Activated naive CD4-positive, alpha-beta T cell treated with anti-CD3 and anti-CD28 coated beads, Interleukin-2, amount 50 U/mL, for 72 hours (primary cell): ENCODE results near the gene ZFC3H1. TPM values are rescaled to one million over a fixed set of nuclear protein-coding genes. Genes with fewer than 3 reads are reported as not detected.
A peak's percentile ranks its signal among the peaks of the same experiment; 100 is the strongest.
"Not testable (repeated sequence)": the region's sequence is repeated elsewhere in the genome, so short reads cannot be mapped to it uniquely, and the experiment has no call there.

Experiments
- ATAC-seq, 2 donors: fragments of 150-1000 bp; cut with Tn5 transposase; 2 replicates each; pipeline ENCODE4 v1.10.0; 2021; ENCODE audit warnings: mild to moderate bottlenecking in 2 of 2, moderate library complexity in 2 of 2
- DNase-seq, 2 donors: peaks; one replicate each; pipeline ENCODE4 v3.0.0; 2021 to 2022; ENCODE audit warnings: low spot score in 2 of 2
- H3K27ac Mint-ChIP-seq, 2 donors: one replicate each; pipeline ENCODE4 v1.8.0; 2022; ENCODE audit warnings: mild to moderate bottlenecking in 2 of 2, mixed read lengths in 2 of 2
- H3K36me3 Mint-ChIP-seq, 2 donors: one replicate each; pipeline ENCODE4 v1.8.0; 2022; ENCODE audit warnings: mixed read lengths in 2 of 2
- H3K9me3 Mint-ChIP-seq, 2 donors: one replicate each; pipeline ENCODE4 v1.8.0; 2022; ENCODE audit warnings: mixed read lengths in 2 of 2
- total RNA-seq, 2 donors: library from RNA; stranded (reverse); gene quantifications; one replicate each; pipeline ENCODE4 v1.2.3, GENCODE V29; 2022

ZFC3H1 gene, protein sequence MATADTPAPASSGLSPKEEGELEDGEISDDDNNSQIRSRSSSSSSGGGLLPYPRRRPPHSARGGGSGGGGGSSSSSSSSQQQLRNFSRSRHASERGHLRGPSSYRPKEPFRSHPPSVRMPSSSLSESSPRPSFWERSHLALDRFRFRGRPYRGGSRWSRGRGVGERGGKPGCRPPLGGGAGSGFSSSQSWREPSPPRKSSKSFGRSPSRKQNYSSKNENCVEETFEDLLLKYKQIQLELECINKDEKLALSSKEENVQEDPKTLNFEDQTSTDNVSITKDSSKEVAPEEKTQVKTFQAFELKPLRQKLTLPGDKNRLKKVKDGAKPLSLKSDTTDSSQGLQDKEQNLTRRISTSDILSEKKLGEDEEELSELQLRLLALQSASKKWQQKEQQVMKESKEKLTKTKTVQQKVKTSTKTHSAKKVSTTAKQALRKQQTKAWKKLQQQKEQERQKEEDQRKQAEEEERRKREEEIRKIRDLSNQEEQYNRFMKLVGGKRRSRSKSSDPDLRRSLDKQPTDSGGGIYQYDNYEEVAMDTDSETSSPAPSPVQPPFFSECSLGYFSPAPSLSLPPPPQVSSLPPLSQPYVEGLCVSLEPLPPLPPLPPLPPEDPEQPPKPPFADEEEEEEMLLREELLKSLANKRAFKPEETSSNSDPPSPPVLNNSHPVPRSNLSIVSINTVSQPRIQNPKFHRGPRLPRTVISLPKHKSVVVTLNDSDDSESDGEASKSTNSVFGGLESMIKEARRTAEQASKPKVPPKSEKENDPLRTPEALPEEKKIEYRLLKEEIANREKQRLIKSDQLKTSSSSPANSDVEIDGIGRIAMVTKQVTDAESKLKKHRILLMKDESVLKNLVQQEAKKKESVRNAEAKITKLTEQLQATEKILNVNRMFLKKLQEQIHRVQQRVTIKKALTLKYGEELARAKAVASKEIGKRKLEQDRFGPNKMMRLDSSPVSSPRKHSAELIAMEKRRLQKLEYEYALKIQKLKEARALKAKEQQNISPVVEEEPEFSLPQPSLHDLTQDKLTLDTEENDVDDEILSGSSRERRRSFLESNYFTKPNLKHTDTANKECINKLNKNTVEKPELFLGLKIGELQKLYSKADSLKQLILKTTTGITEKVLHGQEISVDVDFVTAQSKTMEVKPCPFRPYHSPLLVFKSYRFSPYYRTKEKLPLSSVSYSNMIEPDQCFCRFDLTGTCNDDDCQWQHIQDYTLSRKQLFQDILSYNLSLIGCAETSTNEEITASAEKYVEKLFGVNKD (N-terminal part only)
- 10 to 100 TPM; 71.3 to 88.8 TPM for total RNA-seq

DNA sequence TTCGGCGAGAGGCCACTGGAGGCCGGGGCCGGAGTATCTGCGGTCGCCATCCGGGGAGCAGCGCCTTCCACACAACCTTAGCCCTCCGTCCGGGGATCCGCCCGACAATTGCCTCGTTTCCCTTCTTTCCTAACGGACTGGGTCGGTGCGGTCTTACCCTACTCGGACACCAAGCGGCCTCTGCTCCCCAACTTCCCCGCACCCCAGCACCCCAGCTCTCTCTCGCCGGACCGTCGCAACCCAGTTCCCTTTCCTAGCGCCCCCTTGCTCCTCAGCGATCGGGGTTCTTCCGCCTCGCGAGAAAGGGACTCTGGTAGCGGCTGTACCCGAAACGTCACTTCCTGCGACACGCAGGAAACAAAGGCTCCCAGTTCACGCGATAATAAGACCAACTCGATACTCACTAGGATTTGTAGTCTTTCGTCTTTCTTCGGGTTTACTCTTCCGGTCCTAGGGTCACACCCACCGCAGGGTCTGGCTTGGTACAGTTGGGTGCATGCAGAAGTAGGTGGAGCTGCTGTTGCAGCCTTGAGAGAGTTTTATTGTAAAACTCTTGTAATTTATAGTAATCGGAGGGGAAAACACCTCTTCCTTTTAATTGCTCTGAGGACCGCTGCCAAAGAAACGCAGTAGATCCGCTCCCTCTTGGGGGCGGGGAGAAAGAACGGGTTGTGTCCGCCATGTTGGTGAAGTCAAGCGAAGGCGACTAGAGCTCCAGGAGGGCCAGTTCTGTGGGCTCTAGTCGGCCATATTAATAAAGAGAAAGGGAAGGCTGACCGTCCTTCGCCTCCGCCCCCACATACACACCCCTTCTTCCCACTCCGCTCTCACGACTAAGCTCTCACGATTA is at the start of gene ZFC3H1, which contains the start of gene THAP2:
Gene ZFC3H1, minus strand, starts transcription at position 288 of the 850 bp plus-strand sequence. Its CDS starts 238 bp downstream, at position 50.
Gene THAP2, plus strand, starts transcription at position 741 of the 850 bp plus-strand sequence. CDS start 209 bp downstream, outside the sequence.
- H3K27ac Mint-ChIP-seq = peak within 1 kb of the TSS; percentile 99 to 100
- peak; percentile 85 to 91 for DNase-seq
- H3K36me3 Mint-ChIP-seq = peaks cover 53 to 55% of the 10 kb centered on the region in 2 donors
- H3K9me3 Mint-ChIP-seq = peaks cover 6% of the 10 kb centered on the region in 2 donors
- peak; percentile 82 to 91 for ATAC-seq

DNA sequence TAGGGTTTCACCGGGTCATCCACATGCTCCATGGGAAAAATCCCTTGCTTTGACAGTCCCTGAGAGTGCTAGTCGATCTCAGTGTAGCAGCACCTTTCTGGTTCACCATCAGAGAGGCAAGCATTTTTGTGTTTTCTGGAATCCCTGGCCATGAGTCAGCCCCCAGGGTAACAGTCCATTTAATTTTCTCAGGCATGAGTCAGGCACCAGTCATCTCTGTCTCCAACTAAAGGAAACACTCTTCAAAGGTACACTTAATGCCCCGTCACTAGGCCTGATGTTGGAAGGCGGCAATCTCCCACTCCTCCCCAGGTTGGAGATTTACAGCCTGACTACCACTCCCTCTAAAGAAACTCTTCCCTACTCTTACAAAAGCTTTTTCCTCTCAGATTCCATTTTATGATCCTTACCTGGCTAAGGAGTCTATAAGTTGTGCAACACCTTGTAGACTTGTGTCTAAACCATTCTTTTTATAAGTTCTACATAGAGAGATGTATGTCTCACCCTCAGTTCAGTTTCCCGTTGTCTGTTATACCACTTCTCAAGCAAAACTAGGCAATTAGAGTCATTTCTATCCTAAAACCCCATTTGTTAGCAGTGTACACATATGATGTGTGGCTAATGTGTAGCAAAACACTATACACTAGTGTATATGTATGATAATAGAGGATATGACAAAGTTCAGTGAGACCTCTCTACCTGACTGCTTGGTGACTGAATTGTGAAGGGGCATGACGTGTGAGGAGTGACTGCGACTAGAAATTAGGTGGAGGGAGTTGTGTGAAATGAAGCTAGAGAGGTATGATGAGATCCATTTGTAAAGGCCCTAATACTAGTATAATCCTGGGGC is 46.9 kb upstream of the ZFC3H1 start:
- DNase-seq (no peak), ATAC-seq (peak; percentile 77 to 89)
- Mint-ChIP-seq H3K27ac (no peak overlapping the region), H3K36me3 (peaks cover 0 to 30% of the 10 kb centered on the region in 2 donors), H3K9me3 (peaks cover 25 to 28% of the 10 kb centered on the region in 2 donors)

DNA sequence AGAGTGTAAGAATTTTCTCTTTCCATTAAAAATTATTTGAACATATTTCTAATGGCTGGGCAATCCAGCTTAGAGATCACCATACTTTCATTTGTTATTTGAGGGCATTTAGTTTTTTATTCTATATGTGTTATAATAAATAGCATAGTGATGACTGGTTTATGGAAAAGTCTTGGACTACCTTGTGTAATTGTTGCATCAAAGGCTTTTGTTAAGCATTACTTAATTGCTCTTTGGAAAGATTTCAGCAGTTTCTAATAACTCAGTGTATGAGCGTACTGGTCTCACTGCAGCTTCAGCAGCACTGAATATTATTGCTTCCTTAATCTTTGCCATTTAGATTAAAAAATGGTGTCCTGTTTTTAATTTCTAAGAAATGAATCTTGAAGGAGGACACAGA is 45.0 kb upstream of the ZFC3H1 start:
- DNase-seq (no peak), ATAC-seq (no peak)
- H3K36me3 Mint-ChIP-seq = peaks cover 0 to 21% of the 10 kb centered on the region in 2 donors
- H3K9me3 Mint-ChIP-seq = peaks cover 21 to 23% of the 10 kb centered on the region in 2 donors
- H3K27ac Mint-ChIP-seq = no peak overlapping the region

DNA sequence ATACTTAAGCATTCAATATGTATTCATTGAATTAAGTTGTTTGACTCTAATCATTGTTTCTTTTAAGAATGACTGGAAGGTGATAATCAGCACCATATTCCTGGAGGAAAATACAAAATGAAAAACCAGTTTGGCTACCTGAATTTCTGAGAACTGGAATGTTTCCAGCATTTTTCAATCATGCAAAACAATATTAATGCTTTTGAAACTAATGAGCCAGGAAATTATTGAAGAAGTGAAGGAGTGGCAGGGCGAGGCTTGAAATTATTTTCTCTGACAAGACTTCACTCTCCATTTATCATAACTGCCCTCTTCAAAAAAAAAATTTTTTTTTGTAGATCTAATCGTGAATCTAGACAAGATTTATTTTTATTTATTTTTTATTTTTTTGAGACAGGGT is 41.3 kb upstream of the ZFC3H1 start:
- Mint-ChIP-seq H3K9me3 (no peaks in the 10 kb centered on the region), H3K36me3 (peaks cover 0 to 3% of the 10 kb centered on the region in 2 donors), H3K27ac (no peak overlapping the region)
- ATAC-seq = no peak
- no peak for DNase-seq

DNA sequence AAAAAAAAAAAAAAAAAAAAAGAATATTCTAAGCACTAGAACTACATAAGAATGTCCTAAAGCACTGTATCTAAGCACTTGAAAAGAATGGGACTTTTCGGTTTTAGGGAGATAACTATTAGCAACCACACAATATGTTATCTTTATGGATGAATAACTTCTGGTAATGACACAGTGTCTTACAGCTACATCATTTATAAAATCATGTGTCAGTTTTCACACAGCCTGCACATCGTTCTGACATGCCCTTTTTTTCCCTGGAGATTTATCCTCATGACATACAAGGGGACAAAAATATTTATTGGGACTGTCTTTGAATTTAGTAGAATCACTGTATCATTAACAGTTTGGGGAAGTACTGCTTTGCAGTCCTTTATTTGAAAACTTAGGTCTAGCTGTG is 39.6 kb upstream of the ZFC3H1 start:
- no peak overlapping the region for H3K27ac Mint-ChIP-seq
- no peak for DNase-seq
- ATAC-seq = no peak
- H3K36me3 Mint-ChIP-seq = peaks cover 0 to 5% of the 10 kb centered on the region in 2 donors
- H3K9me3 Mint-ChIP-seq = no peaks in the 10 kb centered on the region

DNA sequence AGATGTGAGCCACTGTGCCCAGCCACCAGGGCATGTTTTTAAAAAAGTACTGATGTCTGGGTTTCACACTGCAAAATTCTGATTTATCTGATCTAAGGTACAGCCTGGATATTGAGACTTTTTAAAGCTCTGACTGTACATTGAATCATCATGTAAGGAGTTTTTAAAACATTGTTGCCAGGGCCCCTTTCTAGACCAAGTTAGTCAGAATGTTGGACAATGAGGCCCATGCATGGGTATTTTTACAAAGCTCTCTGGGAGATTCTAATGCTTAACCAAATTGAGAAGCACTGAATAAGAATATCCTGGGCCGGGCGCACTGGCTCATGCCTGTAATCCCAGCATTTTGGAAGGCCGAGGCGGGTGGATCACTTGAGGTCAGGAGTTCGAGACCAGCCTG is 38.9 kb upstream of the ZFC3H1 start:
- H3K9me3 Mint-ChIP-seq = no peaks in the 10 kb centered on the region
- H3K36me3 Mint-ChIP-seq = peaks cover 0 to 5% of the 10 kb centered on the region in 2 donors
- H3K27ac Mint-ChIP-seq = no peak overlapping the region
- no peak for ATAC-seq
- DNase-seq = no peak

DNA sequence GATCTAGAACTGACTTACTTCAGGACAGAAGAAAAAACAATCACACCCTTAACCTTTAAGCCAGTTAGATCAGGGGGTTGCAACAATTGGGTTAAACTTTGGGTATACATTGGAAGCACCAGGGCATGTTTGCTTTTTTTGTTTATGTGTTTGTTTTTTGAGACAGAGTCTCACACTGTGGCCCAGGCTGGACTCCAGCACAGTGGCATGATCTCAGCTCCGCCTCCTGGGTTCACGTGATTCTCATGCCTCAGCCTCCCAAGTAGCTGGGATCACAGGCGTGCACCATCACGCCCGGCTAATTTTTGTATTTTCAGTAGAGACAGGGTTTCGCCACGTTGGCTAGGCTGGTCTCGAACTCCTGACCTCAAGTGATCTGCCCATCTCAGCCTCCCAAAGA is 38.5 kb upstream of the ZFC3H1 start:
- DNase-seq, H3K9me3 Mint-ChIP-seq, ATAC-seq, H3K36me3 Mint-ChIP-seq: not testable (repeated sequence)
- H3K27ac Mint-ChIP-seq = peak overlapping the region in 1 of 2 donors; percentile 19

DNA sequence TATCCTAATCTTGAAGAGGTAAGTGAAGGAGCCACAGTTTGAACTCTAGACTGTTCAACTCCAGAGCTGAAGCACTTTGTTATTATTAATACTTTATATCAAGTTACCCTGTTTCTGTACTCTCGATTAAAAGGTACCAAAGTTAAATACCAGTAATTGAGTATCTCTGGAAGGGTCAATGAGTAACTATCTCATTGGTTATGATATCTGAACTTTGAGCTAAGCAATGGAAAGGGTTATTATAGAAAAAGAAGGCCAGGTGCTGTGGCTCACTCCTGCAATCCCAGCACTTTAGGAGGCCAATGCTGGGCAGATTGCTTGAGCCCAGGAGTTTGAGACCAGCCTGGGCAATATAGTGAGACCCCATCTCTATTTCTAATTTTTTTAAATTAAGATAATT is 32.1 kb upstream of the ZFC3H1 start:
- no peak for ATAC-seq
- Mint-ChIP-seq H3K27ac (no peak overlapping the region), H3K36me3 (peaks cover 0 to 5% of the 10 kb centered on the region in 2 donors), H3K9me3 (no peaks in the 10 kb centered on the region)
- DNase-seq = no peak

DNA sequence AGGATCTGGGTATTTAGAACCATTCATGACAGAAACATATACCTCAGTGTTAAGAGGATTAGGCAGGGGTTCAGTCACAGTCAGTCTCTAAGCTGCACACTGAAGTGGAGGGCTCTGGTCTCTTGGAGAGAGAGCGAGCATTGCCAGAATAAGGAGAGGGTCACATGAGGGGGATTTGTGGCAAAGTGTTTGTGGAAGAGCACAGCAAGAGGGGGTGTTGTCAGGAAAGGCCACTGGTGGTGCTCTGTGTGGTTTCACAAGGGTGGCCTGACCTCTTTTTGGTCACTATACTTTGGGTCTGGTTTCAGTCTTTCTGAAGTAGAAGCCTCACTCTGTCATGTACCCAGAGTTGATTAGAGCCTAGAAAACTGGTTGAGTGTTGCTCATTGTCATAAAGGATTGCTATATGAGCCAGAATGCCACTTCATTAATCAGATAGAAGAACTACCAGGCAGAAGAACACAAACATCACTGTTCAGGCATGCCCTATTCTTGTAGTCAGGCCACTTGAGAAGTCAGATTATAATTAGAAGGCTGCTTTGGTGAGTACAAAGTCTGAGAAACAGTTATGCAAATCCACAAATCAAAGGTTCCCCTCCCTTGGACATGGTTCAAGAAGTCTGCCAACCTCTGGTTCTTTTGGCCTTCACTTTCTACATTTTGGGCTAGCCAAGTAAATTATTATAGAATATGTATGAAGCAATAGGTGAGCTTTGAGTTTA is 30.6 kb upstream of the ZFC3H1 start:
- Mint-ChIP-seq H3K9me3 (no peaks in the 10 kb centered on the region), H3K36me3 (no peaks in the 10 kb centered on the region), H3K27ac (peak overlapping the region in 1 of 2 donors; percentile 55)
- no peak for DNase-seq
- no peak for ATAC-seq

DNA sequence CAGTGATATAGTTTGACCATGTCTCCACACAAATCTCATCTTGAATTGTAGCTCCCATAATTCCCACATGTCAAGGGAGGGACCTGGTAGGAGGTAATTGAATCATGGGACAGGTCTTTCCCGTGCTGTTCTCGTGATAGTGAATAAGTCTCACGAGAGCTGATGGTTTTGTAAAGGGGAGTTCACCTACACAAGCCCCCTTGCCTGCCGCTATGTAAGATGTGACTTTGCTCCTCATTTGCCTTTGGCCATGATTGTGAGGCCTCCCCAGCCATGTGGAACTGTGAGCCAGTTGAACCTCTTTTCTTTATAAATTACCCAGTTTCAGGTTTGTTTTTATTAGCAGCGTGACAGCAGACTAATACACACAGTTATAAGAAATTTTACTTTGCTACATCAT is 30.0 kb upstream of the ZFC3H1 start:
- not testable (repeated sequence) for H3K36me3 Mint-ChIP-seq, H3K9me3 Mint-ChIP-seq, ATAC-seq, DNase-seq
- H3K27ac Mint-ChIP-seq = peak overlapping the region in 1 of 2 donors; percentile 55

DNA sequence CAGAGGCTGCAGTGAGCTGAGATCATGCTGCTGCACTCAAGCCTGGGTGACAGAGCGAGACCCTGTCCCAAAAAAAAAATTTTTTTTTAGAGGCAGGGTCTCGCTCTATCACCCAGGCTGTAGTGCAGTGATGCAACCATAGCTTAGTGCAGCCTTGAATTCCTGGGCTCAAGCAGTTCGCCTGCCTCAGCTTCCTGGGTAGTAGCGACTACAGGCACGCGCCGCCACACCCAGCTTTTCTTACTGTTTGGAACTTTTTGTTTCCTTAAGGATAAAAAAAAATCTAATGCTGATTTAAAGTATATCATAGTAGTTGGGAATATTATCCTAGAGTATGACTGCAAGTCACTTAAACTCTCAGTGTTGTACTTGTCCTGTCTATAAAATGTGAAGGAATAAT is 29.5 kb upstream of the ZFC3H1 start:
- H3K9me3 Mint-ChIP-seq = no peaks in the 10 kb centered on the region
- DNase-seq (no peak), ATAC-seq (no peak)
- H3K27ac Mint-ChIP-seq = no peak overlapping the region
- no peaks in the 10 kb centered on the region for H3K36me3 Mint-ChIP-seq

DNA sequence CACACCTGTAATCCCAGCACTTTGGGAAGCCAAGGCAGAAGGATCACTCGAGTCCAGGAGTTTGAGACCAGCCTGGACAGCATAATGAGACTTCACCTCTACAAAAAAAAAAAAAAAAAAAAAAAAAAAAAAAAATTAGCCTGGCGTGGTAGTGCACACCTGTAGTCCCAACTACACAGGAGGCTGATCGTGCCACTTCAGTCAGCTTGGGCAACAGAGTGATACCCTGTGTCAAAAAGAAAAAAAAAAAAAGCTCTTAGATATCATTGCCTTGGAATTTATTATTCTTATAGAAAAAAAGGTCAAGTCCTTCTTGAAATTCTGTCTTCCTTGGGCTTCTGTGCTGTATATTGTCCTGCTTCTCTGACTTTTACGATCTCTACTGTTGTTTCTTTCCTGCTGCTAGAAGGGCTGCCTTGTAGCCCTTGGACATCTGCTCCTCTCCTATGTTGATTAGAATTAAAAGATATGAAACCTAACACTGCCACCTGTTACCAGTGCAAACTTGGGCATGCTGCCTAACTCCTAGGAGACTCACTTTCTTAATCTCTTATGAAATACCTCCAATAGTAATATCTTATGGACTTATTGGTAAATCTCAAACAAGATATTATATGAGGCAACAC is 28.0 kb upstream of the ZFC3H1 start:
- Mint-ChIP-seq H3K36me3 (no peaks in the 10 kb centered on the region), H3K9me3 (no peaks in the 10 kb centered on the region), H3K27ac (no peak overlapping the region)
- no peak for DNase-seq
- no peak for ATAC-seq

DNA sequence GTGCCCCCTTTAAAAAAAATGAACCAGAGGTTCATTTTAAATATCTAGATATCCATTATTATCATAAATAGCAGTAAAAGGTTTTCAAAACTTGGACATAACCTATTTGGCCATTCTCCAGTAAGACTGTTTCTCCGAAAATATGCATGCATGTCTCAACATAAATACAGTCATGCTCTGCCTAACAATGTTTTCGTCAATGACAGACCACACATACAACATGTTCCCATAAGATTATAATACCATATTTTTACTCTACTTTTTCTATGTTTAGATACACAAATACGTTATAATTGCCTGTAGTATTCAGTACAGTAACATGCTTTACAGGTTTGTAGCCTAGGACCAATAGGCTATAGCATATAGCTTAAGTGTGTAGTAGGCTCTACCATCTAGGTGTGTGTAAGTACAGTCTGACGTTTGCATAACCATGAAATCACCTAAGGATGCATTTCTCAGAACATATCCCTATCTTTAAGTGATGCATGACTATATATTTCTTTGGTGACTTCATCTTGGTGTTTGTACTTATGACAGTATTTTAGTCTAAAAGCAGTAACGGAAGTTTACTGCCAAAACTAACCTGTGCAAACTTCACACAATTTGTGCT is 25.4 kb upstream of the ZFC3H1 start:
- DNase-seq (no peak), ATAC-seq (no peak)
- H3K36me3 Mint-ChIP-seq = no peaks in the 10 kb centered on the region
- no peaks in the 10 kb centered on the region for H3K9me3 Mint-ChIP-seq
- no peak overlapping the region for H3K27ac Mint-ChIP-seq

DNA sequence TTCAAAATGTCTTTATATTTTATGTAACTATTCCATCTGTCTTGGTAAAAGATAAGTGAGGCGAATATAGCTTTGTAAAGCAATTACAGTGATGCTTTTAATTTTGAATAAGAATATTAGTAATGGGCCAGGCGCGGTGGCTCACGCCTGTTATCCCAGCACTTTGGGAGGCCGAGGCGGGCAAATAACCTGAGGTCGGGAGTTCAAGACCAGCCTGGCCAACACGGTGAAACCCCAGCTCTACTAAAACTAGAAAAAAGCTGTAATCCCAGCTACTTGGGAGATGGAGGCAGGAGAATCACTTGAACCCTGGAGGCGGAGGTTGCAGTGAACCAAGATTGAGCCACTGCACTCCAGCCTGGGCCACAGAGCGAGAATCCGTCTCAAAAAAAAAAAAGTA is 23.5 kb upstream of the ZFC3H1 start:
- DNase-seq, ATAC-seq, H3K36me3 Mint-ChIP-seq, H3K27ac Mint-ChIP-seq, H3K9me3 Mint-ChIP-seq: not testable (repeated sequence)
